ENCODE results near the gene KCNQ5.

The KCNQ5 gene

GRCh38 chr6:72952808-72953630 lies 331.2 kb downstream of the KCNQ5 start:
- no peak overlapping the region for H3K4me3 ChIP-seq (ENCODE audit: low read depth, low read length)
- ChIA-PET CTCF (interaction anchor here (0.6 to 0.7 kb wide), 3 partner anchors 23 to 393 kb away, joined by 3 to 4 read pairs (median 3); no protein-coding TSS in a partner anchor), POLR2A (no interaction called here)
- no peaks in the 10 kb centered on the region for H3K9me3 ChIP-seq (ENCODE audit: control insufficient read depth, insufficient read depth, low read depth, low read length)
- no peaks in the 10 kb centered on the region for H3K36me3 ChIP-seq (ENCODE audit: control insufficient read depth in 2 of 2, insufficient read depth in 1 of 2, low read length in 2 of 2)
- H3K27ac ChIP-seq (ENCODE audit: extremely low read depth, low read depth, low read length) = no peak overlapping the region
- TF ChIP-seq ZNF112 (tag by site-specific recombination; IDR thresholded peaks at IDR 0.05) (no peak), ZNF654 (tag by site-specific recombination; IDR thresholded peaks at IDR 0.05; ENCODE audit: low read depth) (peak; percentile 5; the same call in 1 of the 2 replicates), ATF2 (tag by site-specific recombination; IDR thresholded peaks at IDR 0.05; ENCODE audit: low read depth) (0 out of 2 replicates have a peak, but pooled peaks have one; percentile 8), PBX3 (CRISPR knock-in tag; IDR thresholded peaks at IDR 0.05) (no peak), ZNF24 (tag by site-specific recombination; IDR thresholded peaks at IDR 0.05) (no peak), ZBTB7A (tag by site-specific recombination; IDR thresholded peaks at IDR 0.05; ENCODE audit: low read depth) (no peak), ZNF148 (tag by site-specific recombination; IDR thresholded peaks at IDR 0.05; ENCODE audit: borderline replicate concordance) (no peak), ZNF239 (tag by site-specific recombination; IDR thresholded peaks at IDR 0.05) (no peak), OVOL3 (tag by site-specific recombination; IDR thresholded peaks at IDR 0.05) (no peak), ZNF791 (tag by site-specific recombination; IDR thresholded peaks at IDR 0.05) (no peak), ZNF792 (tag by site-specific recombination; IDR thresholded peaks at IDR 0.05) (no peak), HIC1 (tag by site-specific recombination; IDR thresholded peaks at IDR 0.05) (0 out of 2 replicates have a peak, but pooled peaks have one; percentile 23), IKZF3 (tag by site-specific recombination; IDR thresholded peaks at IDR 0.05) (0 out of 2 replicates have a peak, but pooled peaks have one; percentile 17), SCRT2 (tag by site-specific recombination; IDR thresholded peaks at IDR 0.05) (0 out of 2 replicates have a peak, but pooled peaks have one; percentile 25), ZNF600 (tag by site-specific recombination; IDR thresholded peaks at IDR 0.05) (no peak), ZNF776 (tag by site-specific recombination; IDR thresholded peaks at IDR 0.05; ENCODE audit: borderline replicate concordance) (no peak), BCL11A (tag by site-specific recombination; IDR thresholded peaks at IDR 0.05; ENCODE audit: low read depth) (0 out of 2 replicates have a peak, but pooled peaks have one; percentile 17), ZFP41 (tag by site-specific recombination; IDR thresholded peaks at IDR 0.05; ENCODE audit: borderline replicate concordance) (no peak), BCL6B (tag by site-specific recombination; IDR thresholded peaks at IDR 0.05) (peak; percentile 53; the same call in 1 of the 2 replicates), GLIS1 (tag by site-specific recombination; IDR thresholded peaks at IDR 0.05) (no peak), PRDM6 (tag by site-specific recombination; IDR thresholded peaks at IDR 0.05) (peak; percentile 38; the same call in 1 of the 2 replicates), HOXC10 (CRISPR knock-in tag; IDR thresholded peaks at IDR 0.05) (no peak)
- peaks cover 12% of the 10 kb centered on the region for H3K4me1 ChIP-seq (ENCODE audit: control insufficient read depth, insufficient read depth, low read length)

Data from HEK293 (cell line).